Stimulated activated CD4-positive, alpha-beta T cell treated with anti-CD3 and anti-CD28 coated beads, Interleukin-15, amount 100 ng/mL, for 1 hour (primary cell): ENCODE results near the gene TCF7.

Experiments
- DNase-seq, 2 donors: peaks; one replicate each; pipeline ENCODE4 v3.0.0-alpha.2; 2020; ENCODE audit warnings: low read depth in 1 of 2, low spot score in 1 of 2

Gene TCF7

DNA sequence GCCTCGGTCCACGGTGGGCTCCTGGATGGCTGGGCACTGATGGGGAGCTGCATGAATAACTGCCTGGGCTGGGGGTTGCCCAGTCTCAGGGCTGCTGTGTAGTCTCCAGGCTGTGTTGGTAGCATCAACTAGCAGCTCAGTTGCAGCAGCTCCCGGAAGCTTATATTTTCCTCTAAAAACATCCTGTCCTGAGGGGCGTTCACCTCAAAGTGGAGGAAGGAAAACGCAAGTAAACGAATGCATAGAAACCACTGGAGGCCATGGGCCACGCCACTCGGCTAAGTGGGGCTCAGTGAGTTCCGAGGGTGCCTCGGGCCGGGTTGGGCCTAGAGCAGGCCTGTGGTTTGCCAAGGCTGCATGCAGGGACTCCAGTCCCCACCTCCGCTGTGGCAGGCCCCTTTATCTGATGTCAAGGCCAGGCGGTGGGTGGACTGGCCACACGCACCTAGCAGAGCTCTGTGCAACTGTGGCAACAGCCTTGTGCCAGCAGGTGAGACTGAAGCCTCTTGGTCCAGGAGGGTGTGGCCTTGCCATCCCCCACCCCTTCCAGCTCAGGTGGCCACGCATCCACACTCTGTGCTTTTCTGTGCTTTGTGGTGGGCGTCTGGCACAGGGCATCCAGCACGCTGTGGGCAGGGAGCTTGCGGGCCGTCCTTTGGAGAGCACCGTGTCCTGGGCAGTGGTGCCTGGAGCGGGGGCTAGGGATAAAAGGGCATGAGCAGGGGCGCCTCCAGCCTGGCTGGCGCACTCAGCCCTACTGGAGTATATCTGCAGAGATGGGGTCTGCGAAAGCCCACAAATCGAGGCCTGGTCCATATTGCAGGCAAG is 15.1 kb downstream of the TCF7 start:
- no peak for DNase-seq

DNA sequence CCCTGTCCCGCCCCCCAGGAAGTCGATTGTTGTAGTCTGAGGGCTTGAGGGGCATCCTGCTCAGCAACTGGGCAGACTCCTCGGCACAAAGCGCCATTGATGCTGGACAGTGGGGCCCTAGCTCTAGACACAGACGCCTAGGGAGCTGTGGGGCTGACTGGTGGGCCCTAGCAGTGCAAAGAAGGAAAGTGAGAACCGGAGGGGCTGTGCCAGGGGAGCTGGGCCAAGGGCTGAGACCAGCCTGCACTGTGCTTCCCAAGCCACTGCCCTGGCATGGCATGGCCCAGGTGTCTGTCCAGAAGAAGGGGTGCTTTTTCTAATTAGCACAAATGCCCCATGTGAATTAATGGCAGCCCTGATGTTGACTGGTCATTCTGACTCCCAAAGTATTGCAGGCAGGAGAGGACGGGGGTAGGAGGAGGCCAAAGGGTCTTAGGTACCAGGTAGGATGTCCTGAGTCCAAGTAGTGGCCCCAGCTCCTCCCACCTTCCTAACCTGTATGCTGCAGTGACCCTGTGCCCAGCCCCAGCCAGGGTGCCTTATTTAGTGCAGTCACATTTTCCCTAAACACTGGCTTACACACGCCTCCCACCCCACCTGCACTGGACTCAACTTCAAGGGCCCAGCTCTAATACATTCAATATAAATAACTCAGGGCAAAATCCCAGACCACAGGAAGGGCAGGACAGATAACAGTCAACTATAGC is 15.9 kb downstream of the TCF7 start:
- no peak for DNase-seq

GRCh38 chr5:134131165-134131564 is 16.7 kb downstream of the TCF7 start:
- DNase-seq, result no peak

DNA sequence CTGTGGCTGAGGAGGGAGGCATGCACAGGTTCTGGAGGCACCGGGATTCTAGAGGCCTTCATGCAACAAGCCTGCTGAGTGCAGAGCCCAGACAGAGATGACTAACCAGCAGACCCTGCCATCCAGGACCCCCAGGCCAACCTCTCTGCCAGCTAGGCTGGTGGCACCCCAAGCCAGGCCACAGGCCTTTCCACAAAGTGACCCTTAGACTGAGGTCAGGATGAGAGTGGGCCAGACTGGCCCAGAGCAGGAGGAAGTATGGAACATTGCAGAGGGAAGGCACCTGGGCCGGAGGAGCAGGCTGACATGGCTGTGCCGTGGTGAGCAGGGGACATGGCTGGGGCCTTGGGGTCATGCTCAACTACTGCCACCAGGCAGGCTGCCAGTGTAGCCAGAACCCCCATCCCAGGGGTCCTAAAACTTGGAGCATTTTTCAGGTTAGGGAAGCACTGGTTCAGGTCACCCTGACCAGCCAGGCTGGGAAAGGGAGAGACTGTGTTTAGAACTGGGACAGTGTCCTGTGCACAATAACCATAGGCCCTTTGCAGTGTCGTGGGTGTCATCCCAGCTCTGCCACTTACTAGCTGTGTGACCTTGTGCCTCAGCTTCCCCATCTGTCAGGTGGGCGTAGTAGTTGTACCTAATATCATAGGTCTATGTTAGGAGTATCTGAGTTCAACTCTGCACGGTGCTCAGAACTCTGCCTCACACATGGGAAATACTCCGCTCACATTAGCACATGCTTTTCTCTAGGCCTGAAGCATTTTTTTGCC is 17.3 kb downstream of the TCF7 start:
- no peak for DNase-seq

DNA sequence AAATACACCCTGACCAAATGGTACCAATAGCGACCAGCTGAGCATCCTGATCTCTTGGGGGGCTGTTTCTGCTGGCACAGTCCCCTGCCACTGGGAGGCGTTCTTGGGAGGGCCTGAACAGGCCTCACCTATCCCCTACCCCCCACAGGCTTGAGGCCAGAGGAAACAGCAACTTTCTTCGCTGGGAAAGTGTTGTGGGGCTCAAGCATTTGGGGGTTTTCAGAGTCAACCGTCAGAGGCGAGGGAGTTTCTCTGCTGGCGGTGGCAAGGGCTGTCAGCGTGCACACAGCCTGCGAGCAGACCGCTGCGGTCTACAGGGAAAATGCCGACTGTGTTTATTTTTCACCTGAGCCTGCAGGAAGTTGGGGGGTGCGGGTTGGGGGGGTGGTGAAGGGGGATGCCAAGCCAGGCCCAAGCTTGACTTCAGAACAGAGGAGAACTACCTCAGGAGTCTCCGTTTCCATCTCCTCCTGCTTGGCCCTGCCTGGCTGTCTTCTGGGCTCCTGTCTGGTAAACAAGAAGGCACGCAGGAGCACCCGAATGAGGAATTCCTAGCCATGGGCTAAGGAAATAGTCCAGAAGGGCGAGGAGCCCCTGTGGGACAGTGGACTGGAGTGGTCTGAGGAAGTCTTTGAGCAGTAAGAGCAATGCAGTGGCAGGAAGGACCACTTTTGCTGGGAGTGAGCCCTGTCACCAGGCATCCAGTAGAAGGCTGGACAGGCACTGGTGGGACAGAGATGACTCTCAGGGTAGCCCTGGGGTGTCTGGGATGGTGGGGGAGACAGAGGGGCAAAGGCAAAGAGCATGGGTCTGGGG is 18.1 kb downstream of the TCF7 start:
- peak; percentile 56 to 57 for DNase-seq

DNA sequence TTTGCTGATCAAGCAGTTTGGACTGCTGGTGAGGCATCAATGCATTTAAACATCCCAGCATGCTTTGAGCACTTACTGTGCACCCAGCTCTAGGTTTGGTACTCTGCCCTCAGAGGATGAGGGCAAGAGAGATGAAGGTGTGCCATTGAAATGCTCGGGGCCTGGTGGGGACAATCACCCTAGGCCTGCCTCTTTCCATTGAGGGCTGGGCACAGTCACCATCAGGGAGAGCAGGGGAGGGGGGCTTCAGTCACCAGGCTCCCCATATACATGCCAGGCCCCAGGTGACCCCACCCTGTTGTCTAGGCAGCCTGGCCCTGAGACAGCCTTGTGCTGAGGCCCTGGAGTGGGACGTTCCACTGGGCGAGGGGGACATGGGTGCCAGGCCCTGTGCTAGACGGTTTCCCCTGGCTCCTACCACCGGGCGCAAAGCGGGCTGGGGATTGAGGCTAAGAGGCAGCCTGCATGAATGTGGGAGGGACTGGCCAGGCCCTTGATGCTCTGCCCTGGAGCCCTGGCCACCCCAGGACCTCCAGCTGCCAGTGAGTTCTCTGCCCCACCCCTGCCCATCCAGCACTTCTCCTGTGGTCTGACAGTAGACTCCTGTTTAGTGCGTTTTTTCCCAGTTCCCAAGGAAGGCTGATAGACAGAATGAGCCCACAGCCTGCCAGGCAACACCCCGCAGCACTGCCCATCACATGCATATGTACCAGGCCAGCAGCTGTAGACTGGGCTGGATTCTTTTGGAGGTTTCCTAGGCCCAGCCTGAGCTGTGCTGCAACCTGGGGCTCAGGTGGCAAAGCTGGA is 18.9 kb downstream of the TCF7 start:
- DNase-seq, result no peak

GRCh38 chr5:134133995-134134541 is 19.6 kb downstream of the TCF7 start:
- DNase-seq, result peak in 1 of 2 donors; percentile 1

GRCh38 chr5:134135091-134135655 is 20.7 kb downstream of the TCF7 start:
- peak in 1 of 2 donors; percentile 0 for DNase-seq

GRCh38 chr5:134136221-134136631 is 21.7 kb downstream of the TCF7 start:
- DNase-seq, result no peak

GRCh38 chr5:134136771-134137170 is 22.3 kb downstream of the TCF7 start:
- peak in 1 of 2 donors; percentile 1 for DNase-seq

DNA sequence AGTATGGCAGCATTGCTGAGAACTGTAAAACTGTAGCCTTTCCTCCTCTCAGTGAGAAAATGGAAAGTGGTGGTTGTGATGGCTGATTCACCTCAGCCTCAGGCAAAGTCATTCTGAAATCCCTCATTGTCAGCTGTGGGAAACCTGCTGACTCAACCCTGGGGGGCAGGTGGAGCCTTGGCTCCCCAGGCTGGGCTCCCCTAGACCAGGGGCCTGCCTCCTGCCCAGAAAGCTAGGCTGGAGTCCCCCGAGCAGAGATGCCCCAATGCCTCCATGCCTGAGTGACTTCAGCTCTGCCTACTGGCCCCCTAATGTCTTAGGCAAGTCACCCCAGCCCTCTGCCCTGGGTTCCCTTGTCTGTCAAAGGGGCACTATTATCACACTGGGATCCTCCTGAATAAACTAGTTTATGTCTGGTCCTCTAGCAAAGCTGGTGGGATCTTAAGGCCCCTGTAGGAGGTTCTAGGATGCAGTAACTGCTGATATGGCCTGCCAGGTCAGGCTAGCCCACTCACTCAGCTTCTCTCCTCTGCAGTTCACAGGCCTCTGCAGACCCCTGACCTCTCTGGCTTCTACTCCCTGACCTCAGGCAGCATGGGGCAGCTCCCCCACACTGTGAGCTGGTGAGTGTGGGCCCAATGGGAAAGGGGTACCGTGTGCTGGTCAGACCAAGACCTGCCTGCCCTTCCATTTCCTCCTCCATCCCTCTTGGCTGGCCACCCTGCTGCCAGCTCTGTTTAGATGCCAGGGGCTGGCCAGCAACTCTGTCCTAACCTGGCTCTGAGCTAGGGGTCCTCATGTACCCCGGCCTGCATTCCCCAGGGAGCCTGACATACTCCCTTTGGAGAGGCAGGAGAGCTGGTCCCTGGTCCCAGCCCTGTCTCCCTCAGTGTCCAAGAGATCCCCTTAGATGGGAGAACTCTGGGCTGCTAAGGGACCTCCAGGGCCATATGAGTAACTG is 24.2 kb downstream of the TCF7 start:
- DNase-seq, result peak in 1 of 2 donors; percentile 45

DNA sequence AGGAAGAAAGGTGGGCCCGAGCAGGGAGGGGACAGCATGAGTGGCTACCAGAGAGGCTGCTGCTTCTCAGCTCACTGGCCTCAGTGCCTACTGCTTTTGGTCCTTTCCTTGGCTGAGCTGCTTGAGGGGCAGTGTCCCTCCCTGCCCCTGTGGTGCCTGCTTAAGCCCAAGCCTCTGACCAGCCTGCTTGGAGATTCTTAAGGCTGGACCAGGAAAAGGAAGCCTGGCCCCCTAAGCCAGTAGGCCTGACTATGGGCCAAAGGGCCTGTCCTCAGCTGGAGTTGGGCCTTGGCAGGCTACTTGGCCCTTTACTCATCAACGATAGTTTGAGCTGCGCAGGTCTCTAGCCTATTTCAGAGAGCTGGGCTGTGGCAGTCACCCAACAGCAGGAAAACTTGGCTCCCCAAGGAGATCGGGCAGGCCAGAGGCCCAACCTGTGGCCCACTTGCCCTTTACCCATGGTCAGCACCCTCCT is 24.9 kb downstream of the TCF7 start:
- DNase-seq, result no peak

DNA sequence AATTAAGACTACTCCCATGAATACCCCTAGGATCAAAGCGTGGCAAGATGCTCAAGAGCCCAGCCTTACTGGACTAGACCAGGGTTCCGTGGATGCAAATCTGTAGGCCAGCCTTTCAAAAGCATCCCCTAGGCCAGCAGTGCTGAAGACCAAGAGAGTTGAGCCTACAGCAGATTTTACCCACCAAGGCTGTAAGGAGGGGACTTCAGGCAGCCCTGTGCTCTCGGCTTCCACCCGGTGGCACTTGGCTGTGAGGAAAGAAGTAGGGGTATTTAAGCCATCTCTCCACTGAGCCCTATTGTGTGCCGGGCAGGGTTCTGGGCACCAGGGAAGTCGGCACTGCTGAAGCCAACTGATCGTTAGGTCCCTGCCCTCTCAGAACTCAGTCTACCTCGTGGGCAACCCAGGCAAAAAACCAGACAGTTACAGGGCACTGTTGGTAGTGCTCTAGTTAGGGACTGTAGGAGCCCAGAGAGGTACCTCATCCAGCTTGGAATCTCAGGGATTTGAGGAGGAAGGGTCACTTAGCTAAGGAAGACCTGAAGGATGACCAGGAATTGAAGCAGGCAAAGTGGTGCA is 25.5 kb downstream of the TCF7 start:
- DNase-seq, result no peak

DNA sequence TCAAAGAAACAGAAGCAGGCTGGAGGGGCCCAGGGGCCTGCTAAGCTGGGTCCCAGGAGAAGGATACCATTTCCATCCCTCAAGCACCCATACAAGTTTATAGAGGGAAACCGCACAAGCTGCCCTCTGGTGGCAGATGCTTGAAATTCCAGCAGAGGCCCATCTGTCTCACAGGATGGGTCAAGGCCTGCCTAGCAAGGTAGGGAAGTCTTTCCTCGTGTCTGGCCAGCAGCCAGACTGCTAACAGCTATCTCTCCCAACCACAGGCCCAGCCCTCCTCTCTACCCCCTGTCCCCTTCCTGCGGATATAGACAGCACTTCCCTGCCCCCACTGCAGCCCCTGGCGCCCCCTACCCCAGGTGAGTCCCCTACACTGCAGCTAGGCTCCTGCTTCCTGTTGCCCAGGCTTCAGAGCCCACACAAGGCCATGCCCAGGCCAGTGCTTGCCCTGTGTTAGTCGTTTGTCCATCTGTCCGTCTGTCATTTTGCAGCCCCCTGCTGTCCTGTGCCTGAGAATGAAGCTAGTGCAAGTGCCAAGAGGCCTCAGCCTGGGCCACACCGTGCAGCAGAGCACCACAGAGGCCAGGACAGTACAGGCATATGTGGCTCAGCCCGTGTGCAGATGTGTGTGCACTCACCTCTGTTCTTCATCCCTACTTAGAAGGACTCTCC is 26.2 kb downstream of the TCF7 start:
- no peak for DNase-seq

DNA sequence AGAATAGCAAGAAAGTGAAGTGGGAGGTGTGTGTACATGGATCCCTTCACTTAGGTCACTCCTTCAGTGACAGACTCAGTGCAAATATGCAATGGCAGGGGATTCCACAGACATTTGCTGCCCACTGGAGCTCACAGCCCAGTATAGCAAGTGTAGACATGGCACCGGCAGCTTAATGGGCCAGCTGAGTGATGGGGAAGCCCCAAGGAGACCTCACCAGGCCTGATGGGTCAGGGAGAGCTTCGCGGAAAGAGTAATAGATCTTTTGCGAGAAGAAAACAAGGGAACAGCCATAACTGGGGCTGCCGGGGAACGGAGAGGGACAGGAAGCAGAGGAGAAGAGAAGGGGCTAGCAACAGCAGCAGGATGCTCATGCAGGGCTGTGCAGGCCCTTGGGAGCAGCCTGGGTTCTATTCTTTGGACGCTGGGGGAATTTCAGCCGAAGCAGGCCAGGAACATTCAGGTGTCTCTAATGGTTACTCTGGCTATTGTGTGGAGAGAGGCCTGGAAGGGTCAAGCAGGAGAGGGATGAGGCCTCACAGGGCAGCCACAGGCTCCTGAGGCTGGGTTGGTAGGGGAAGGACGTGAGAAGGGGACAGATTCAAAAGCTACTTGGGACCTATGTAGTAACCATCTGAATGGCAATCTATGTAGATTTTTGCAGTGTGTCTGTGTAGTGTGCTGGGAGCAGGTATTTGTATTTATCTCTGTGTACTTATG is 27.0 kb downstream of the TCF7 start:
- DNase-seq, result no peak

DNA sequence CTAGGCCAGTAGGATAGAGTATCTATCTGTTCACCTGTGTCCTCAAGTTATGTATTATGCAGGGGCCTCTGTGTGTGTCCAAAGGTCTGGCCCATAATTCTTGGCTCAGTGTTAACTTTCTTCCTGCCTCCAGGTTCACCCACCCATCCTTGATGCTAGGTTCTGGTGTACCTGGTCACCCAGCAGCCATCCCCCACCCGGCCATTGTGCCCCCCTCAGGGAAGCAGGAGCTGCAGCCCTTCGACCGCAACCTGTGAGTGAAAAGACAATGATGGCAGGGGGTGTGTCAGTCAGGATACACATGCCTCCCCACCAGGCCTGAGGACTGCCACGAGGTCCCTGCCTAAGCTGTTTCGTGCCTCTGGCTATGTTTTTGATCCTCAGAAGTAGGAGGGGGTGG is 27.6 kb downstream of the TCF7 start:
- DNase-seq, result no peak

- no peak for DNase-seq
Measured at GRCh38 chr5:134142806-134143205, 28.3 kb downstream of the TCF7 start.
